ENCODE data around the gene ARPC1A.
"Not testable (repeated sequence)": the region's sequence is repeated elsewhere in the genome, so short reads cannot be mapped to it uniquely, and the experiment has no call there.

The ARPC1A gene

DNA sequence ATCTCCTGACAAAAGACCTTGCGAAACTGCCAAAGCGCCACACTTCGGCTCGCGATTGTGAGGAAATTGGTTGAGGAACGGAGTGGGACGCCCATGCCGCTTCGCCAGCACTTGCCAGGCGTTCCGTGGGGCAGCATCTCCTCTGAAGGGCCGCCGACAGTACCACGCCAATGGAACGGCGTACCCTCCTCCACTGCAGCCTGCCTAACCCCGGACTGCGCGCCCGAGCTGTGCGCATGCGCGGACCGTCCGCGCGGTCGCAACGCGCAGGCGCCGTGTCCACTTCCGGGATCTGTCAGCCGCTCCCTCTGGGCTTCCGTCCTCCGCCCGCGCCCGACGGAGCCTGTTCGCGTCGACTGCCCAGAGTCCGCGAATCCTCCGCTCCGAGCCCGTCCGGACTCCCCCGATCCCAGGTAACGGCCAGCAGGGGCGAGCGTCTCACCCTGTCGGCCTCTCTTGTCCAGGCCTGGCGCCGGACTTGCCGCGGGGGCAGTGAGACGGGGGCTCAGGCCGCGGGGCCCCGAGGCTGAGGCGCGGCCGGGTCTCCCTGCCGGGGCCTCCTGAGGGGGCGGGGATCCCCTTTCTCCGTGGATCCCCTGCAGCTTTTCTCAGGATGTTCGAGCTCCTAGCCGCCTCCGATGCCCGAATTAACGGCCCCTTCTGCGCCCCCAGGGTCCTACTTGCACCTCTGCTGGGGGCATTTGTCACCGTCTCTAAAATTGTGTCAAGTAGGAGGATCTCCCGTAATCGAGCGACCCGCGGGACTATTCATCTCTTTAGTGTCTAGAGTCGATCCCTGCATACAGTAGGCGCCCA is at the start of gene ARPC1A:
ARPC1A (plus strand) TSS at position 307 of the 816 bp plus-strand sequence. CDS start 7,456 bp downstream, outside the sequence.
- peak; percentile 84 for DNase-seq (ENCODE audit: extremely low read depth, low read depth)

DNA sequence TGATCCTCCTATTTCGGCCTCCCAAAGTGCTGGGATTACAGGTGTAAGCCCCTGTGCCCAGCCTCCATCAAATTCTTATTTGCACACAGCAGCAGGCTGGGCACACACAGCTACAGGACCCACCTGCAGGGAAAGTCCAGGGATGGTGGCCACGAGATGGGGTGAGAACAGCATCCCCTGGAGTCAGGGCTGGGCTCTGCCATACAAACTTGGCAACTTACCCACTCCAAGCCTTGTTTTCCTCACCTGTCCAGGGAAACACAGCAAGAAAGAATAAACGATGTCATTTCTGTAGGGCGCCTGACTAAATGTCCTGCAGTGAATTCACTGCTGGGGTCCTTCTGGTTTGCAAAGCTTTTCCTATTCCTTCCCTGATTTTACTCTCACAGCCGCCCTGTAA is 47.5 kb upstream of the ARPC1A start:
- TF ChIP-seq, protein P1, sequence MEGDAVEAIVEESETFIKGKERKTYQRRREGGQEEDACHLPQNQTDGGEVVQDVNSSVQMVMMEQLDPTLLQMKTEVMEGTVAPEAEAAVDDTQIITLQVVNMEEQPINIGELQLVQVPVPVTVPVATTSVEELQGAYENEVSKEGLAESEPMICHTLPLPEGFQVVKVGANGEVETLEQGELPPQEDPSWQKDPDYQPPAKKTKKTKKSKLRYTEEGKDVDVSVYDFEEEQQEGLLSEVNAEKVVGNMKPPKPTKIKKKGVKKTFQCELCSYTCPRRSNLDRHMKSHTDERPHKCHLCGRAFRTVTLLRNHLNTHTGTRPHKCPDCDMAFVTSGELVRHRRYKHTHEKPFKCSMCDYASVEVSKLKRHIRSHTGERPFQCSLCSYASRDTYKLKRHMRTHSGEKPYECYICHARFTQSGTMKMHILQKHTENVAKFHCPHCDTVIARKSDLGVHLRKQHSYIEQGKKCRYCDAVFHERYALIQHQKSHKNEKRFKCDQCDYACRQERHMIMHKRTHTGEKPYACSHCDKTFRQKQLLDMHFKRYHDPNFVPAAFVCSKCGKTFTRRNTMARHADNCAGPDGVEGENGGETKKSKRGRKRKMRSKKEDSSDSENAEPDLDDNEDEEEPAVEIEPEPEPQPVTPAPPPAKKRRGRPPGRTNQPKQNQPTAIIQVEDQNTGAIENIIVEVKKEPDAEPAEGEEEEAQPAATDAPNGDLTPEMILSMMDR (IDR thresholded peaks at IDR 0.05; ENCODE audit: low read depth, low read length) = no peak; the same call in 1 of the 2 replicates
- DNase-seq (ENCODE audit: extremely low read depth, low read depth) = no peak

More for the DNA sequence above, at the start of gene ARPC1A:
- TF ChIP-seq, protein P1 (IDR thresholded peaks at IDR 0.05; ENCODE audit: low read depth, low read length) = peak; percentile 12

DNA sequence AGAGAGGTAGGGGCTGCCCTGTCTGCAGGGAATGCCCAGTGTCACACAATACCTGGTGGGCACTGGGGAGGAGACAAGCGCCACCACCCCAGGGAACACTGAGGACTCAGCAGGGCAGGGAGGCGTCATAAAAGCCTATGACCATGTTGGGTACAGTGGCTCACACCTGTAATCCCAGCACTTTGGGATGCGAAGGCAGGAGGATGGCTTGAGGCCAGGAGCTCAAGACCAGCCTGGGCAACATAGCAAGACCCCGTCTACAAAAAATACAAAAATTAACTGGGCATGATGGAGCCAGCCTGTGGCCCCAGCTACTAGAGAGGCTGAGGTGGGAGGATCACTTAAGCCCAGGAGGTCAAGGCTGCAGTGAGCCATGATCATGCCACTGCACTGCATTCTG is 41.5 kb upstream of the ARPC1A start:
- DNase-seq (ENCODE audit: extremely low read depth, low read depth) = not testable (repeated sequence)

DNA sequence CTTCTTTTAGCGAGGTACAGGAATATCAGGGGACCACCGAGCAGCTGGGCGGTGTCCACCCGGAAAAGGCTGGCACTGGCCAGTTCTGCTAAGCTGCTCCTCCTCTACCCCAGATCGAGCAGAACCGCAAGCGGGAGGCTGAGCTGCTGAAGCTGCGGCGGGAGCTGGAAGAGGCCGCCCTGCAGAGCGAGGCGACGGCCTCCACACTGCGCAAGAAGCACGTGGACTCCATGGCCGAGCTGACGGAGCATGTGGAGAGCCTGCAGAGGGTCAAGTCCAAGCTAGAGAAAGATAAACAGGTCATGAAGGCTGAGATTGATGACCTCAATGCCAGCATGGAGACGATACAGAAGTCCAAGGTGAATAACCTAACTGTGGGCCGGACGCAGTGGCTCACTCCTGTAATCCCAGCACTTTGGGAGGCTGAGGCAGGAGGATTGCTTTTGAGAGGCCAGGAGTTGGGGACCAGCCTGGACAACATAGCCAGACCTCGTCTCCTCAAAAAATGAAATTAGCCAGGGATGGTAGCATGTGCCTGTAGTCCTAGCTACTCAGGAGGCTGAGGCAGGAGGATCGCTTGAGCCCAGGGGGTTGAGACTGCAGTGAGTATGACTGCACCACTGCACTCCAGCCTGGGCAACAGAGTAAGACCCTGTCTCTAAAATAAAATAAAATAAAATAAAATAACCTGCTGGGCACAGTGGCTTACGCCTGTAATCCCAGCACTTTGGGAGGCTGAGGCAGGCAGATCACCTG is 37.7 kb upstream of the ARPC1A start:
- TF ChIP-seq, protein P1 (IDR thresholded peaks at IDR 0.05; ENCODE audit: low read depth, low read length) = no peak
- DNase-seq (ENCODE audit: extremely low read depth, low read depth) = no peak

DNA sequence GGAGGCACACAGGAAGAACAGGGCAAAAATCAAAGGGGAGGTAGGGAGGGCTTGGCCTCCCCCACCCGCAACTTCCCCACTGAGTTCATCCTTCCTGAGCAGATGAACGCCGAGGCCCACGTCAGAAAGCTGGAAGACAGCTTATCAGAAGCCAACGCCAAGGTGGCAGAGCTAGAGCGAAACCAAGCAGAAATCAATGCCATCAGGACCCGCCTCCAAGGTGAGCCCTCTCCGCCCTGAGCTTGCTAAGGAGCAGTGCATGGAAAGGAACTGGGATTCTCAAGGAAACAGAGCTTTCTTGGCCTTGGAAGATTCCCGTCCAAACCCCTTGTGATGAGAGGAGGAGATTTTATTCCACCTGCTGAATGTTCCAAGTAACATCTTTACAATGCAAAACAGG is 36.5 kb upstream of the ARPC1A start:
- TF ChIP-seq, protein P1 (IDR thresholded peaks at IDR 0.05; ENCODE audit: low read depth, low read length) = no peak
- no peak for DNase-seq (ENCODE audit: extremely low read depth, low read depth)

DNA sequence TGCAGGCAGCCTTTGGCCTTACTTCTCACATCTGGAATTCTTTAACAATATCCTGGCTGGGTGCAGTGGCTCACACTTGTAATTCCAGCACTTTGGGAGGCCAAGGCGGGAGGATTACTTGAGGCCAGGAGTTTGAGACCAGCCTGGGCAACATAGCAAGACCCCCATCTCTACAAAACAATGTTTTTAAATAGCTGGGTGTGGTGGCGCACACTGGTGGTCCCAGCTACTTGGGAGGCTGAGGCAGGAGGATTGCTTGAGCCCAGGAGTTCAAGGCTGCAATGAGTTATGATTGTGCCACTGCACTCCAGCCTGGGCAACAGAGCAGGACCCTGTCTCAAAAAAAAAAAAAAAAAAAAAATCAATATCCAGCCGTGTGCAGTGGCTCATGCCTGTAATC is 35.5 kb upstream of the ARPC1A start:
- DNase-seq (ENCODE audit: extremely low read depth, low read depth) = not testable (repeated sequence)

DNA sequence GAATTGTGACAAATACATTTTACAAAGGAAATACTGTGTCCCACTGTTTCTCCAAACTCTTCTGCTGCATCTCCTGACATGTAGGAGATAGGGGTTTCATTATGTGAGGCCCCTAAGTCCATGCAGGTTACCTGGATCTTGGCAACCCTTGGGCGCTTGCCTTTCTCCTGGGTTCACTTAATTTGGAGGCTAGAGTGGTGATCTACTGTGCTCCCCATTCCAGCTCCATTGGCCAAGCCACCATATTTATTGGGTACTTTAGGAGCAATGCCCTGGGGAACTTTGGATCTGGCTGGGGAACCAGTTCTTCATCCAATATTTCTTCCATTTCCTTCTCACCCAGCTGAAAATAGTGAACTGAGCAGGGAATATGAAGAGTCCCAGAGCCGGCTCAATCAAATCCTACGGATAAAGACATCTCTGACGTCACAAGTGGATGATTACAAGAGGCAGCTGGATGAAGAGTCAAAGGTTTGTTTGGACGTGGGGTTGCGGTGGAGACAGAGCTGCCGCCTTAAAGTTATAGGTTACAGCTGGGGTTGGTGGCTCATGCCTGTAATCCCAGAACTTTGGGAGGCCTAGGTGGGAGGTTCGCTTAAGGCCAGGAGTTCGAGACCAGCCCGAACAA is 34.6 kb upstream of the ARPC1A start:
- TF ChIP-seq, protein P1 (IDR thresholded peaks at IDR 0.05; ENCODE audit: low read depth, low read length) = no peak
- DNase-seq (ENCODE audit: extremely low read depth, low read depth) = no peak

DNA sequence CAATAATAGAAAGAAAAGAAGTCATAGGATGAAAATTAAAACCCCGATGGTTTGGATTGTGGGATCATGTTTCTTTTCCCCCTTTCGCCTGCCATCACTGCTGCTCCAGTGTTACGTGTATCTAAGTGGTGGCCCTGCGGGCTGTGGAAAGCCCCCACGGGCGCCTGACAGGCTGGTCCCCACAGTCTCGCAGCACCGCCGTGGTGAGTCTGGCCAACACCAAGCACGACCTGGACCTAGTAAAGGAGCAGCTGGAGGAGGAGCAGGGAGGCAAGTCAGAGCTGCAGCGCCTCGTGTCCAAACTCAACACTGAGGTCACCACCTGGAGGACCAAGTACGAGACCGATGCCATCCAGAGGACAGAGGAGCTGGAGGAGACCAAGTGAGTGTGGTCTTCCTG is 33.6 kb upstream of the ARPC1A start:
- DNase-seq (ENCODE audit: extremely low read depth, low read depth) = no peak
- TF ChIP-seq, protein P1 (IDR thresholded peaks at IDR 0.05; ENCODE audit: low read depth, low read length) = no peak
